ENCODE measurements around the gene CXCL6. TPM values are rescaled to one million over a fixed set of nuclear protein-coding genes. Genes with fewer than 3 reads are reported as not detected.
A peak's percentile ranks its signal among the peaks of the same experiment; 100 is the strongest.

CXCL6 gene
- total RNA-seq, 1 experiment from 2014 or later: 0.34 TPM

DNA sequence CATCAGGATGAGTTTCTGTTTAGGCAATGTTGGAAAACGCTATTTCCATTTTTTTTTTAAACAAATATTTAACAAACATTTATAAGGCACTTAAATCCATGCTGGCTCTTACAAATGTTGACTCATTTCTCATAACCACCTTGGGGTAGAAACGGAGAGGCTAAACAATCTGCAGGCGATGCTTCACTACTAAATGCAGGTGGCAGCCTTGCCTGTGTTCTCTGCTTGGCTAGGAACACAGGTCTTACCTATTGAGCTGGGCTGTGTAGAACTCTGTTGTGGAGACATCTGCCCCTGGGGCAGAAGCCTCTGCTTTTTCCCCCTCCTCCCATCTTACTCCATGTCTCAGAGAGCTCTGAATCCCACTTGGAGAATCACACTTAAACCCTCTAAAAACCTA is 31.3 kb downstream of the CXCL6 start:
- no peak for DNase-seq (ENCODE audit: low read depth)

DNA sequence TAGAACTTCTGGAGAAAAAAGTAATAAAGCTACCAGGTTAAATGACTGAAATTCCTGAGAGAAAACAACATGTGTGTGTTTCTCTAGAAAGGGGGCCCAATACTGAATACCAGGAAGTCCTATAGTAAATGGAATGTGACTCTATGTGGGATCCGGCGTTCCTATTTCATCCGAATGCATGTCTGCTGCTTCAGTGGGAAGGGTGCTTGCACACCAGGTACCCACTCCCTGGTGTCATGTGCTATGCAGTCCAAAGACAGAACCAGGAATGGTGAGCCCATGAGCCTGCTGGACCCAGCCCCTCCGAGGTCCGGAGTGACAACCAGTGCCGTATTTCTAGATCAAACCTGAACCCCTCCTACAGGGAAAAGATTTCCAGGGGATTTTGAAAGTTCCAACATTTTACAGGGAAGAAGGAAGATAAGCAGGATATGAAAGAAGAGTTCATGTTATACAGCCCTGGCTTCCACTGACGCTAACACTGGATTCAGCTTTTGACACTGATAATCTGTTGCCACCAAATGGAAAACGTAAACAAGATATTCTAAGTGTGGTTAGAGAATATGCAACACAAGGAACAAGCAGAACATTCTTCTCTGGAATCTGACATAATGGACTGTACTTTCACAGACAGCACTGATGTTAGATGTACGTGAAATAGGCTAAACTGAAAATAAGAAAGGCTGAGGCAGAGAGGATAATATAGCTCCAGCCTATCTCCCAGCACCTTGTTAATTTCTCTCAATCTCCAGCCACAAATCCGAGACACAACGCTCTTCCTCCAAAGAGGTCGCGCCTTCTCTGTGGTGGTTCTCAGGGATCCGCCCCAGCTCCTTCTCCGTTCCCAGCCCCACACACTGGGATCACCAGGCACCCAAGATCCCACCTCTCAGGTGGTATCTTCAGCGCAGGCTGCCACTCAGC is 32.0 kb downstream of the CXCL6 start:
- no peak for DNase-seq (ENCODE audit: low read depth)

DNA sequence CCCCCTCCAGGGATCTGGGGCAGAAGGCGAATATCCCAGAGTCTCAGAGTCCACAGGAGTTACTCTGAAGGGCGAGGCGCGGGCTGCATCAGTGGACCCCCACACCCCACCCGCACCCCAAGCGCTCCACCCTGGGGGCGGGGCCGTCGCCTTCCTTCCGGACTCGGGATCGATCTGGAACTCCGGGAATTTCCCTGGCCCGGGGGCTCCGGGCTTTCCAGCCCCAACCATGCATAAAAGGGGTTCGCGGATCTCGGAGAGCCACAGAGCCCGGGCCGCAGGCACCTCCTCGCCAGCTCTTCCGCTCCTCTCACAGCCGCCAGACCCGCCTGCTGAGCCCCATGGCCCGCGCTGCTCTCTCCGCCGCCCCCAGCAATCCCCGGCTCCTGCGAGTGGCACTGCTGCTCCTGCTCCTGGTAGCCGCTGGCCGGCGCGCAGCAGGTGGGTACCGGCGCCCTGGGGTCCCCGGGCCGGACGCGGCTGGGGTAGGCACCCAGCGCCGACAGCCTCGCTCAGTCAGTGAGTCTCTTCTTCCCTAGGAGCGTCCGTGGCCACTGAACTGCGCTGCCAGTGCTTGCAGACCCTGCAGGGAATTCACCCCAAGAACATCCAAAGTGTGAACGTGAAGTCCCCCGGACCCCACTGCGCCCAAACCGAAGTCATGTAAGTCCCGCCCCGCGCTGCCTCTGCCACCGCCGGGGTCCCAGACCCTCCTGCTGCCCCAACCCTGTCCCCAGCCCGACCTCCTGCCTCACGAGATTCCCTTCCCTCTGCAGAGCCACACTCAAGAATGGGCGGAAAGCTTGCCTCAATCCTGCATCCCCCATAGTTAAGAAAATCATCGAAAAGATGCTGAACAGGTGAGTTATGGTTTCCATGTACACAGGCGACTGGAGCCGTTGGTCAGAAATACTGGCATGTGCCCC is 32.9 kb downstream of the CXCL6 start, which contains the start of gene CXCL1:
Gene CXCL1, plus strand, starts transcription at position 264 of the 926 bp plus-strand sequence. Its CDS starts 78 bp downstream, at position 342.
- DNase-seq (ENCODE audit: low read depth): peak; percentile 35

DNA sequence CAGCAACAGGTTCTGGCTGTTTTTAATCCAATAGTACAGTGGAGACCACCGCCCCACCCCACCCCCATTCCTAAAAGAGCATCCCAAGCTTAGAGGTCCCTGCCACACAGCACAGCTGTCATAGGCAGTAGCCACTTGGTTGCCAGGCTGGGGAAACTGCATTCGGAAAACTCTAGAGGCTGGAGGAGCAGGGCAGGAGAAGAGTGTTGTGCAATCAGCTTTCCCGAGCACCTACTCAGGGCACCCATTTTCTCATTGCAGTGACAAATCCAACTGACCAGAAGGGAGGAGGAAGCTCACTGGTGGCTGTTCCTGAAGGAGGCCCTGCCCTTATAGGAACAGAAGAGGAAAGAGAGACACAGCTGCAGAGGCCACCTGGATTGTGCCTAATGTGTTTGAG is 33.8 kb downstream of the CXCL6 start:
- no peak for DNase-seq (ENCODE audit: low read depth)

DNA sequence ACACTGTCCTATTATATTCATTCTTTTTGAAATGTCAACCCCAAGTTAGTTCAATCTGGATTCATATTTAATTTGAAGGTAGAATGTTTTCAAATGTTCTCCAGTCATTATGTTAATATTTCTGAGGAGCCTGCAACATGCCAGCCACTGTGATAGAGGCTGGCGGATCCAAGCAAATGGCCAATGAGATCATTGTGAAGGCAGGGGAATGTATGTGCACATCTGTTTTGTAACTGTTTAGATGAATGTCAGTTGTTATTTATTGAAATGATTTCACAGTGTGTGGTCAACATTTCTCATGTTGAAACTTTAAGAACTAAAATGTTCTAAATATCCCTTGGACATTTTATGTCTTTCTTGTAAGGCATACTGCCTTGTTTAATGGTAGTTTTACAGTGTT is 34.3 kb downstream of the CXCL6 start:
- no peak for DNase-seq (ENCODE audit: low read depth)

DNA sequence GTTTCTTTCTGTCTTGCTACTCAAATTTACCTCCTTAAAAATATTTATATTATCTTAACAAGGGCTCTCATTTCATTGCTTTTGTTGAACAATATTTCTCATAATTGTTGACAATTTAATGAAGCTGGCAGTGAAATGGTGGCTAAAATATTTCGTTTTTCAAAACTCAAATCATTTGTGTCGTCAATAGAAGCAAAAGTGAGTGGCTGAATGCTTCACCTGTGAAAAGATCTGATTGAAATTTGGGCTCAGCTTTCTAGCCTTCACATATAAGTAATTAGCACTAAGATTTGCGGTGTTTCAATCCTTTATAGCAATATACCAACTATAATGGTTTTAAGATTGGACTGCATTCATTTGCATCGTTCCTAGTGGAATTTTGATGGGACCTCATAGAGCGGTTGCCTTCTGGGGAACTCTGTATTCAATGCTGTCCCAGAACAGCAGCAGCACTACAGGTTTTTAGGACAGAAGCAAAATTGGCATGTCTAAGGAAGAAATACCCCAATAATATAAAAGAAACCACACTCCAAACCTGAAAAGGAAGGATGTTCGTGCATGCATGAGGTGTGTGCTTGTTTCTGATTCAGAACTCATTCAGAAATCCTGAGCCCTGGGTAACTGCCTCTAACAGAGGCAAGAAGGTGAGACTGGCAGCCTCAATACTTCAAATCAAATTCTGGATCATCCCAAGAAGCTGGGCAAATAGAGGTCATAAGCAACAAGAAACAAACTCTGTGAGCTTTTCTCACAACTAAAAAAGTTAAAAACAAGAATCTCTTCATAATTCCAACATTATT is 35.2 kb downstream of the CXCL6 start:
- DNase-seq (ENCODE audit: low read depth): no peak

DNA sequence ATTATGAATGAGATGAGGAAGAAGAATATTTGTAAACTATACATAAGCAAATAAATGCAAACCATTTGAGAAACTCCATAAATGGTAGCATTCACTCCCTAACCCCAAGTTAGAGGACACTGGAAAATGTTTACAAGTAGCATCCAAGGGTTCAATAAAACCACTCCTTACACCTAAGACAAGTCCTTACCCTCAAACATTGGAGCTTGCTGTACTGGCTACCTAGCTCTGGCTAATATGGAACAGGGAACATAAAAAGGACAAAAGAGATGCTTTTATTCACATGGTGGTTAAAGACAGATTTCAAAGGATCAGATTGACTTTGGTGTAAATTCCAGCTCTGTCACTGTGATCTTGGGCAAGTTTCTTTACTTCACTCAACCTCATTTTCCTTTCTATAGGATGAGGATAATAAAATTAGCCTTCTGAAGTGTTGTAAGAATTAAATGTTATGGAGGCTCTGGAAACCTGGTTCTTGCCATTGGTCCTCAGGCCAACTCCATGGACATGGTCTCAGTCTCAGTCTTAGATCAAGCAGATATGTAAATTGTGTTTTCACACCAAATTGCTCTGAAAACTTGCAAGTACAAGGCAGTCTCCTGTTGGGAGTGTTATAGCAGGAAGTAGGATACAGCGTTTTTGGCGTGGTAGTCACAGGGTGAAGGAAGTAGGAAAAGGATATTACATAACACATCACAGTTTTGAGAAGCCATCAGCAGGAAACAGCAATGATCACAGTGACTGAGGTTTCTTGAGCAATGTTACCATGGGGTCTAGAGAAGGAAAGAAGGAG is 36.0 kb downstream of the CXCL6 start:
- no peak for DNase-seq (ENCODE audit: low read depth)

DNA sequence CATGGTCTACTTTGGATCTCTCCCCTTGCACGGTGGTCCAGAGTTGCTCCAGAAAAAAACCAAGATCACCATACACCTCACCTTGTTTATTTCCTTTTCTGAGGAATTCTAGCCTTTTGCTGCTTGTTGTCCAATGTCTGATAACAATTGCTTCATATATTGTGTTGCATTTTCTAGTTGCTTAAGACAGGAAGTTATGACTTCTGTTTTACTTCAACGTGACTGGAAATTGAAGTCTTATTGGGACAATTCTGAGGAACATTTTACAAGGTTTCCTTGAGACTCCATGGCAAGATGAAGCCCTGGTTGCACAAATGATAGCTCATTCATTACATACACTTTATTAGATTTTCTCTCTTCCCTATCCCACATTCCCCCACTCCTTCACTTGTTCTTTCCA is 37.9 kb downstream of the CXCL6 start:
- no peak for DNase-seq (ENCODE audit: low read depth)

DNA sequence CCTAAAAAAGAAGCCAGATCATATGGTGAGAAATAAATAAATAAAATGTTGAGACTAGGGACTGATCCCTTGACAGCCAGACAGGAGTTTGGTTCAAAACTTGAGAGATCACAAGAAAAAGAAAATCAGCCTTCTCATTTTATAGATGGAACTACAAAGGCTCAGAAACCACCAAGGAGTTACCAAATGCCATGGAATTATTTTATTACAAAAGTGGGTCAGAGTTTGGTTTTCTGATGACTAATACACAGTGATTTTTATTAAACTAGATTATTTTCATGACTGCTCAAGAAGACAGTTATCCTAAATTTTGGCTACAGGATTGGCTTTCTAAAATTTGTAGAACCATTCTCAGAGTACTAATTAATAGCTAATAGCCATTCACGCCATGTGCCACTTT is 38.9 kb downstream of the CXCL6 start:
- DNase-seq (ENCODE audit: low read depth): peak; percentile 44

DNA sequence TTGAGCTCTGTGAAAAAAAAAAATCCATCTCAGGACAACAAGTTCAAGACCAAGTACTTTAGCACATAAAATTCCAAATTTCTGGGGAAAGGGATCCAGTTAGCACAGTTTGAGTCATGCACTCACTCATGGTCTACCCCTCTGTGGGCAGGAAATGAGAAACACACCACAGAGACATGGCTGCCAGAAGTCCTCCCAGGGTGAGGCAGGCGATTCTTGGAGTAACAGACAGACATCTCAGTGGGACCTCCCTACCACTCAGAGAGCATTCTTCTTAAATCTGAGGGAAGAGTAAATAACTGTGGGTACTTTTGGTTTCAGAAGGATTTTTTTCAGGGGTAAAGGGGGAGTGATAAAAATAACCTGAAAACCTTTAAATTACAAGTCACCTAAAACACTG is 46.8 kb downstream of the CXCL6 start:
- peak; percentile 84 for DNase-seq (ENCODE audit: low read depth)

DNA sequence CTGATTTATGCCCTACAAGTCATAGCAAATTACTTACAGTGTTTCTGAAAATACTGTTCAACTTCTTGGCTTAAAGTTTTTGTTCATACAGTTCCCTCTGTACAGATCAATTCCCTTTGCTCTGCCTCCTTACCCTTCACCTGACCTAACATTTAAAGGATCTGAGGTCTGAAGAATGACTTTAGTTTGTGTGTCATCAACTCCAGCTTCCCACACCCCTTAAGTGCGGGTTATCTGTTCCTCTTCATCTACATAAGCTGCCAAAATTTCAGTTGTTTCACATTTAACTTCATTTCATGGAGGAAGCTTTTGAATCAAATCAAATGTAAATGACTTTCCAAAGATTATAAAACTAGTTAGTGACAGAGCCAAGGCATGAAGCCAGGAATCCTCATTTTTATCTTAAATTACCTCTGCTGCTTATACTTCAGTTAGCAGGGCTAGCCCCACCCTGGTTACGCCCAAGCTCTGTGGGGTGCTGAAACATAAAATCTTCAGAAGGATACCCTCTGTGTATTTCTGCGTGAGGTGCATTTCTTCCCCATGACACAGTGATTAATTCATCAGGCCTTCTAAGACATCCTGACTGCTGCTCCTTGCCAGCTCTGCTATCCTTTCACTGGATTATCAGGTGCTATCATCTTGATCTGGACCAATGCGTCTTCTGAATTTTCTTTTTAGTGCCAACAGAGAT is 49.2 kb downstream of the CXCL6 start:
- no peak for DNase-seq (ENCODE audit: low read depth)

Other genes starting within 250 kb of the CXCL6 start
- gene RASSF6, start 216.2 kb upstream of the CXCL6 start, total RNA-seq (2014; rRNA removed): 0.17 and 0.51 TPM in 2 replicates
- 3.2 and 5.9 TPM in 2 replicates for gene CXCL8, start 96.1 kb upstream of the CXCL6 start, total RNA-seq (2014; rRNA removed)
- gene PF4V1, start 16.6 kb downstream of the CXCL6 start, total RNA-seq (2014; rRNA removed): not detected in 2 replicates
- 2.0 and 2.9 TPM in 2 replicates for gene CXCL1, start 32.7 kb downstream of the CXCL6 start, total RNA-seq (2014; rRNA removed)
- not detected in 2 replicates for gene PF4, start 145.3 kb downstream of the CXCL6 start, total RNA-seq (2014; rRNA removed)
- 0.64 TPM in 1 of 2 replicates, not detected in the other for gene PPBP, start 151.5 kb downstream of the CXCL6 start, total RNA-seq (2014; rRNA removed)
- gene CXCL5, start 162.0 kb downstream of the CXCL6 start, total RNA-seq (2014; rRNA removed): 0.06 TPM in 1 of 2 replicates, not detected in the other
- gene CXCL3, start 202.0 kb downstream of the CXCL6 start, total RNA-seq (2014; rRNA removed): 8.7 and 16.0 TPM in 2 replicates